GM23248 (cell line): ENCODE results near the gene PPP6R1. TPM values are rescaled to one million over a fixed set of nuclear protein-coding genes. Genes with fewer than 3 reads are reported as not detected.

Source experiments
- DNase-seq: peaks from one replicate; pipeline ENCODE4 v3.0.0-alpha.2; 2015
- H2AFZ ChIP-seq: fragments of 200-600 bp; sonication (generic); 2 replicates; pipeline ENCODE4 v1.6.1; 2016; ENCODE audit warnings: antibody characterized with exemption
- H3F3A ChIP-seq: fragments of 200-600 bp; sonication (generic); 2 replicates; pipeline ENCODE4 v1.6.1; 2016; ENCODE audit warnings: mild to moderate bottlenecking, antibody characterized with exemption, mixed run types; ENCODE audit not compliant: insufficient read depth
- H3K27ac ChIP-seq: fragments of 200-600 bp; sonication (generic); 2 replicates; pipeline ENCODE4 v1.5.1; 2016; ENCODE audit warnings: mild to moderate bottlenecking
- H3K27me3 ChIP-seq: fragments of 200-600 bp; sonication (generic); replicated peaks from 2 replicates; pipeline ENCODE4 v1.6.1; 2016; ENCODE audit warnings: mild to moderate bottlenecking; ENCODE audit not compliant: insufficient read depth
- H3K36me3 ChIP-seq: fragments of 200-600 bp; sonication (generic); 2 replicates; pipeline ENCODE4 v1.6.1; 2016; ENCODE audit warnings: low read depth, mild to moderate bottlenecking
- H3K4me1 ChIP-seq: fragments of 200-600 bp; sonication (generic); 2 replicates; pipeline ENCODE4 v1.6.1; 2016; ENCODE audit warnings: mild to moderate bottlenecking; ENCODE audit not compliant: insufficient read depth
- H3K4me2 ChIP-seq: fragments of 200-600 bp; sonication (generic); one replicate; pipeline ENCODE4 v1.6.1; 2016; ENCODE audit warnings: mild to moderate bottlenecking; ENCODE audit not compliant: unreplicated experiment
- H3K4me3 ChIP-seq: fragments of 200-600 bp; sonication (generic); 2 replicates; pipeline ENCODE4 v1.5.1; 2016; ENCODE audit warnings: mild to moderate bottlenecking
- H3K79me2 ChIP-seq: fragments of 200-600 bp; sonication (generic); 2 replicates; pipeline ENCODE4 v1.6.1; 2016; ENCODE audit warnings: mild to moderate bottlenecking; ENCODE audit not compliant: insufficient read depth
- H3K9ac ChIP-seq: fragments of 200-600 bp; sonication (generic); 2 replicates; pipeline ENCODE4 v1.6.1; 2016; ENCODE audit warnings: mild to moderate bottlenecking
- H3K9me2 ChIP-seq: fragments of 200-600 bp; sonication (generic); 2 replicates; pipeline ENCODE4 v1.6.1; 2016; ENCODE audit warnings: mixed run types, mild to moderate bottlenecking, moderate library complexity; ENCODE audit not compliant: insufficient read depth
- H3K9me3 ChIP-seq: fragments of 200-600 bp; sonication (generic); one replicate; pipeline ENCODE4 v1.6.1; 2017; ENCODE audit warnings: low read depth
- H4K20me1 ChIP-seq: fragments of 200-600 bp; sonication (generic); 2 replicates; pipeline ENCODE4 v1.6.0; 2016; ENCODE audit not compliant: insufficient read depth
- EZH2 ChIP-seq: fragments of 200-600 bp; sonication (generic); IDR thresholded peaks from 2 replicates; pipeline ENCODE4 v1.6.1; 2018; ENCODE audit warnings: antibody characterized with exemption, mild to moderate bottlenecking; ENCODE audit not compliant: insufficient read depth, poor library complexity, severe bottlenecking
- EZH2phosphoT487 ChIP-seq: fragments of 200-600 bp; sonication (generic); IDR thresholded peaks from 2 replicates; pipeline ENCODE4 v1.6.1; 2018; ENCODE audit warnings: antibody characterized with exemption, moderate library complexity, mild to moderate bottlenecking, low read depth; ENCODE audit not compliant: insufficient read depth
- WGBS, 2 experiments: methylation state at CpG; one replicate each; pipeline ENCODE4 v1.1.6; 2015 to 2017; ENCODE audit warnings: low lambda C conversion rate in 2 of 2, low coverage in 1 of 2; ENCODE audit errors: missing lambda C conversion rate in 2 of 2; 5-methylcytosine and 5-hydroxymethylcytosine counted together
- in situ Hi-C: fragments of 300-500 bp; cut with MboI; formaldehyde crosslinking; loops from 2 replicates; pipeline ENCODE4 v1.15.0; 2020
- polyA plus RNA-seq: library from polyadenylated mRNA; unstranded; fragments of >200 nt; fragmentation: Nextera tagmentation; extraction: Ambion mirVana; gene quantifications from 2 replicates; pipeline ENCODE4 v1.2.1, GENCODE V29; 2016
- total RNA-seq: library from RNA; depleted of rRNA; stranded (reverse); fragments of >200 nt; shearing (Covaris generic); gene quantifications from 2 replicates; pipeline ENCODE4 v1.2.3, GENCODE V29; 2014; rRNA removed

PPP6R1 gene
- total RNA-seq (36.2 and 36.9 TPM in 2 replicates), polyA plus RNA-seq (9.7 and 12.1 TPM in 2 replicates)

- 1% methylated on average over 65 to 76 of the region's 76 CpGs for WGBS, 2 experiments
- Histone ChIP-seq H3K79me2 (peaks cover 47% of the 10 kb centered on the region), H3K36me3 (no peaks in the 10 kb centered on the region; the same call in 1 of the 2 replicates), H3K9me3 (no peaks in the 10 kb centered on the region), H2AFZ (peak within 1 kb of the TSS; percentile 93), H3K27ac (peak within 1 kb of the TSS; percentile 93), H3K27me3 (no peaks in the 10 kb centered on the region), H3F3A (peaks cover 32% of the 10 kb centered on the region), H3K4me2 (peak within 1 kb of the TSS; percentile 97), H3K4me1 (peaks cover 26% of the 10 kb centered on the region), H3K9ac (peak within 1 kb of the TSS; percentile 96), H3K4me3 (peak within 1 kb of the TSS; percentile 98), H3K9me2 (no peaks in the 10 kb centered on the region), H4K20me1 (peaks cover 6% of the 10 kb centered on the region; the same call in 1 of the 2 replicates)
- in situ Hi-C loops = no loop called here
- TF ChIP-seq EZH2phosphoT487 (no peak), EZH2 (no peak)
- peak; percentile 98 for DNase-seq
Observed at GRCh38 chr19:55258828-55259539, at the start of gene PPP6R1. Gene PPP6R1 (minus strand): TSS chr19:55259017. CDS start chr19:55247103, 11,914 bp downstream.

DNA sequence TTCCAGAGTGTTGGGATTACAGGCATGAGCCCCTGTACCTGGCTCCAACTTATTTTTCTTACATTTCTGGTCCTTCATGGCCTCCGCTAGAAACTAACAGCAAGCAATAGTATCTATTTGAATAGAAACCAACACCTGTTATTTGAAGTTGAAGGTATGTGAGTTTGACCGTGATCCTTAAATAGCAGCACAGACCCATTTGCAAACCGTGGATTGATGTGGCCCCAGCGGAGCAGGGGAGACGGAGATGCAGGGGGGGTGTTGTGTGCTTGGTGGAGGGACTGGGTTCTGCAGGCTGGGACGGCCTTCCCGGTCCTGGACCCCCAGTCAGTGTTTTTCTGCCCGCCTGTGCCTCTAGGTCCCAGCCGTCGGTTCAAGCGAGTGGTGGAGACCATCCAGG lies 49.5 kb upstream of the PPP6R1 start:
- no peak overlapping the region for H3K4me3 ChIP-seq
- H3K27ac ChIP-seq = no peak overlapping the region
- no peak overlapping the region for H2AFZ ChIP-seq
- DNase-seq = no peak
- H4K20me1 ChIP-seq = no peaks in the 10 kb centered on the region
- H3K9me2 ChIP-seq = no peaks in the 10 kb centered on the region
- no peaks in the 10 kb centered on the region for H3K36me3 ChIP-seq
- no peaks in the 10 kb centered on the region for H3F3A ChIP-seq
- in situ Hi-C loops = no loop called here
- no peaks in the 10 kb centered on the region for H3K79me2 ChIP-seq
- no peak overlapping the region for H3K9ac ChIP-seq
- H3K4me2 ChIP-seq = no peak overlapping the region
- WGBS, 2 experiments = 93 to 95% methylated on average over 10 to 11 of the region's 11 CpGs
- no peaks in the 10 kb centered on the region for H3K27me3 ChIP-seq
- no peaks in the 10 kb centered on the region for H3K4me1 ChIP-seq
- no peaks in the 10 kb centered on the region for H3K9me3 ChIP-seq
- no peak for TF ChIP-seq EZH2phosphoT487
- no peak for TF ChIP-seq EZH2

- no peak overlapping the region for H3K4me2 ChIP-seq
- no peaks in the 10 kb centered on the region for H3K9me2 ChIP-seq
- H2AFZ ChIP-seq = no peak overlapping the region
- H3K79me2 ChIP-seq = no peaks in the 10 kb centered on the region
- H3K9me3 ChIP-seq = no peaks in the 10 kb centered on the region
- no peak for DNase-seq
- no peaks in the 10 kb centered on the region for H4K20me1 ChIP-seq
- in situ Hi-C loops = no loop called here
- H3F3A ChIP-seq = no peaks in the 10 kb centered on the region
- WGBS, 2 experiments = 75 to 79% methylated on average over 3 of the region's 3 CpGs
- H3K4me3 ChIP-seq = no peak overlapping the region
- no peaks in the 10 kb centered on the region for H3K36me3 ChIP-seq
- H3K4me1 ChIP-seq = no peaks in the 10 kb centered on the region
- H3K27me3 ChIP-seq = no peaks in the 10 kb centered on the region
- H3K27ac ChIP-seq = no peak overlapping the region
- TF ChIP-seq EZH2 (no peak), EZH2phosphoT487 (no peak)
- H3K9ac ChIP-seq = no peak overlapping the region
Observed at GRCh38 chr19:55306712-55307111, 47.9 kb upstream of the PPP6R1 start.

DNA sequence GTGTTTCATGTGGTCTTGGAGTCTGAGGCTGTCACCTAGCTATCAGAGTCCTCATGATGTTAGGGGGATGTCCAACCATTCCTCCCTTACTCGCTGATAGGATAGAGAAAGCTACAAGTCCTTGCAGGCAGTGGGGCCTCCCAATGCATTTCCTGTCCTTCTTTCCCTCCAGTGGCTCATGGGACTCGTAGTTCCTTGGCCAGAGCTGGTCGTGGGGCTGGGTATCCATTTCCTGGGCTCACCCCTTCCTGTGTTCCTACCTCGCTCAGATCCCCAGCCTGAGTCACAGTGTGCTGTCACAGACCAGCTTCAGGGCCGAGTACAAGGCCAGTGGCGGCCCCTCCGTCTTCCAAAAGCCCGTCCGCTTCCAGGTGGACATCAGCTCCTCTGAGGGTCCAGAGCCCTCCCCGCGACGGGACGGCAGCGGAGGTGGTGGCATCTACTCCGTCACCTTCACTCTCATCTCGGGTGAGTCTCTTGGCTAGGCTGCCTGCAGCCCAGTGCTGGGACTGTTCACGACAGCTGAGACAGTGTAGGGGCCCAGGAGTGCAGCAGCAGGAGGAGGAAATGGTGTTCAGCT lies 47.3 kb upstream of the PPP6R1 start:
- in situ Hi-C loops = no loop called here

More for the DNA sequence above, 47.3 kb upstream of the PPP6R1 start:
- no peaks in the 10 kb centered on the region for H3K9me2 ChIP-seq
- no peaks in the 10 kb centered on the region for H3F3A ChIP-seq
- no peaks in the 10 kb centered on the region for H3K9me3 ChIP-seq
- DNase-seq = no peak
- H3K4me1 ChIP-seq = no peaks in the 10 kb centered on the region
- WGBS, 2 experiments = 85 to 90% methylated on average over 17 of the region's 17 CpGs
- H3K36me3 ChIP-seq = no peaks in the 10 kb centered on the region
- no peak overlapping the region for H2AFZ ChIP-seq
- H4K20me1 ChIP-seq = no peaks in the 10 kb centered on the region
- H3K4me3 ChIP-seq = no peak overlapping the region
- no peak overlapping the region for H3K9ac ChIP-seq
- no peaks in the 10 kb centered on the region for H3K27me3 ChIP-seq
- no peak overlapping the region for H3K4me2 ChIP-seq
- no peak overlapping the region for H3K27ac ChIP-seq
- TF ChIP-seq EZH2phosphoT487 (no peak), EZH2 (no peak)
- no peaks in the 10 kb centered on the region for H3K79me2 ChIP-seq
